HCT116 (cell line): ENCODE data around the gene AKAP12. TPM values are rescaled to one million over a fixed set of nuclear protein-coding genes. Genes with fewer than 3 reads are reported as not detected.

Source experiments
- ATAC-seq: fragments of 200-7000 bp; cut with Tn5 transposase; 2 replicates; pipeline ENCODE4 v1.9.1; 2020; ENCODE audit warnings: mild to moderate bottlenecking, moderate library complexity
- BruUV-seq: library from RNA; stranded (reverse); fragments of 400-500 nt; replicated peaks from 2 replicates; lab custom pipeline; 2021; lab: Mats Ljungman, UMichigan
- CTCF ChIA-PET: fragments of 300-600 bp; sonication (Branson Sonifier 250); formaldehyde crosslinking; loops from one replicate; lab custom pipeline; 2021; ENCODE audit warnings: antibody characterized with exemption; lab: Charles Lee
- POLR2A ChIA-PET: fragments of 300-600, 350-600 bp; sonication (Branson Sonifier 250); formaldehyde crosslinking; loops from one replicate; lab custom pipeline; 2021; ENCODE audit warnings: antibody characterized with exemption; lab: Charles Lee
- RAD21 ChIA-PET, 2 experiments: fragments of 300-600 bp; sonication (Branson Sonifier 250); formaldehyde crosslinking; loops; one replicate each; lab custom pipeline; 2023; ENCODE audit warnings: low total read pairs in 2 of 2; ENCODE audit not compliant: uncharacterized antibody in 2 of 2, unreplicated experiment in 2 of 2, low non-redundant PET in 1 of 2; lab: Charles Lee
- DNase-seq: peaks from one replicate; pipeline ENCODE4 v3.0.0-alpha.2; 2010; ENCODE audit warnings: low read depth, low spot score
- H2AFZ ChIP-seq: fragments of 200-600 bp; shearing (Covaris generic), sonication (generic); 2 replicates; pipeline ENCODE4 v1.6.1; 2017; ENCODE audit warnings: low read depth, mixed run types, mixed read lengths, antibody characterized with exemption, low read length; ENCODE audit not compliant: poor library complexity, severe bottlenecking
- H3K27ac ChIP-seq: 2 replicates; pipeline ENCODE4 v1.5.1; 2012; ENCODE audit warnings: low read depth, low read length
- H3K27me3 ChIP-seq: fragments of 200-600 bp; sonication (generic); 2 replicates; pipeline ENCODE4 v1.6.1; 2016; ENCODE audit warnings: mixed run types, low read length, mixed read lengths; ENCODE audit not compliant: insufficient read depth
- H3K36me3 ChIP-seq, 2 experiments: fragments of 200-500 bp in 1 of 2; fragments of 200-600 bp in 1 of 2; sonication (Bioruptor generic) in 1 of 2; sonication (generic) in 1 of 2; 2 replicates each; pipeline versions ENCODE4 v1.5.1 to v1.6.1; 2014 to 2016; ENCODE audit warnings: low read length in 2 of 2, inconsistent platforms in 1 of 2, mixed read lengths in 1 of 2, mixed run types in 1 of 2; ENCODE audit not compliant: insufficient read depth in 2 of 2, control insufficient read depth in 1 of 2
- H3K4me1 ChIP-seq, 2 experiments: fragments of 200-600 bp in 1 of 2; sonication (generic) in 1 of 2; 2 replicates each; pipeline versions ENCODE4 v1.5.1 to v1.6.1; 2012 to 2017; ENCODE audit warnings: low read length in 2 of 2, inconsistent platforms in 1 of 2, mild to moderate bottlenecking in 1 of 2, mixed read lengths in 1 of 2, mixed run types in 1 of 2, moderate library complexity in 1 of 2; ENCODE audit not compliant: insufficient read depth in 2 of 2, control insufficient read depth in 1 of 2
- H3K4me2 ChIP-seq: fragments of 200-600 bp; sonication (generic); 2 replicates; pipeline ENCODE4 v1.6.1; 2017; ENCODE audit warnings: mixed run types, low read length, mixed read lengths
- H3K4me3 ChIP-seq, 2 experiments: fragments of 200-600 bp in 1 of 2; sonication (generic) in 1 of 2; replicated peaks in 1 of 2; 2 replicates each; pipeline ENCODE4 v1.5.1; 2011 to 2016; ENCODE audit warnings: low read length in 2 of 2, control low read depth in 1 of 2, low read depth in 1 of 2, mild to moderate bottlenecking in 1 of 2, mixed read lengths in 1 of 2, mixed run types in 1 of 2
- H3K79me2 ChIP-seq: fragments of 200-600 bp; sonication (generic); 2 replicates; pipeline ENCODE4 v1.6.1; 2017; ENCODE audit warnings: mild to moderate bottlenecking, mixed run types, low read length, moderate library complexity, mixed read lengths; ENCODE audit not compliant: insufficient read depth
- H3K9ac ChIP-seq: fragments of 200-600 bp; sonication (generic); 2 replicates; pipeline ENCODE4 v1.6.1; 2016; ENCODE audit warnings: low read length, mixed read lengths
- H3K9me2 ChIP-seq: fragments of 200-600 bp; sonication (generic), shearing (Covaris generic); 2 replicates; pipeline ENCODE4 v1.6.1; 2017; ENCODE audit warnings: mixed run types, mild to moderate bottlenecking, moderate library complexity; ENCODE audit not compliant: insufficient read depth
- H3K9me3 ChIP-seq, 2 experiments: fragments of 200-500 bp in 1 of 2; fragments of 200-600 bp in 1 of 2; sonication (Bioruptor generic) in 1 of 2; sonication (generic) in 1 of 2; 2 replicates each; pipeline ENCODE4 v1.6.1; 2014 to 2017; ENCODE audit warnings: low read length in 2 of 2, mixed read lengths in 2 of 2, inconsistent platforms in 1 of 2, low read depth in 1 of 2, mild to moderate bottlenecking in 1 of 2, mixed run types in 1 of 2, moderate library complexity in 1 of 2; ENCODE audit not compliant: control insufficient read depth in 1 of 2, insufficient read depth in 1 of 2
- H4K20me1 ChIP-seq: fragments of 200-600 bp; sonication (generic), shearing (Covaris generic); 2 replicates; pipeline ENCODE4 v1.6.1; 2017; ENCODE audit warnings: mixed run types, mild to moderate bottlenecking, moderate library complexity; ENCODE audit not compliant: insufficient read depth
- CEBPB ChIP-seq: IDR thresholded peaks from 2 replicates; pipeline ENCODE4 v1.6.1; 2012; ENCODE audit warnings: low read depth
- CTCF ChIP-seq, 3 experiments: fragments of 200-600 bp in 1 of 3; sonication (generic) in 1 of 3; IDR thresholded peaks in 2 of 3; conservative IDR thresholded peaks in 1 of 3; 2 replicates each; pipeline ENCODE4 v1.5.1; 2012 to 2017; ENCODE audit warnings: low read depth in 2 of 3, low read length in 2 of 3, antibody characterized with exemption in 1 of 3, borderline replicate concordance in 1 of 3, control low read depth in 1 of 3, mild to moderate bottlenecking in 1 of 3, mixed read lengths in 1 of 3, mixed run types in 1 of 3, moderate library complexity in 1 of 3; ENCODE audit not compliant: insufficient read depth in 1 of 3
- EZH2 ChIP-seq: fragments of 200-600 bp; sonication (generic); IDR thresholded peaks from 2 replicates; pipeline ENCODE4 v1.6.1; 2017; ENCODE audit warnings: antibody characterized with exemption, mixed run types
- EZH2phosphoT487 ChIP-seq: fragments of 200-600 bp; IDR thresholded peaks from 2 replicates; pipeline ENCODE4 v1.6.1; 2018; ENCODE audit warnings: antibody characterized with exemption, borderline replicate concordance
- FOSL1 ChIP-seq: IDR thresholded peaks from 2 replicates; pipeline ENCODE4 v1.6.1; 2012; ENCODE audit warnings: low read depth
- JUND ChIP-seq: IDR thresholded peaks from 2 replicates; pipeline ENCODE4 v1.6.1; 2012
- MAX ChIP-seq: IDR thresholded peaks from 2 replicates; pipeline ENCODE4 v1.6.1; 2012
- POLR2A ChIP-seq: IDR thresholded peaks from 2 replicates; pipeline ENCODE4 v1.7.0; 2011; ENCODE audit warnings: borderline replicate concordance; ENCODE audit not compliant: insufficient read depth, insufficient read length; ENCODE audit errors: extremely low read depth
- POLR2AphosphoS5 ChIP-seq: IDR thresholded peaks from 2 replicates; pipeline ENCODE4 v1.6.1; 2011; ENCODE audit warnings: mild to moderate bottlenecking, low read depth, low read length, moderate library complexity
- RAD21 ChIP-seq: IDR thresholded peaks from 2 replicates; pipeline ENCODE4 v1.6.1; 2012; ENCODE audit warnings: low read depth, mild to moderate bottlenecking
- REST ChIP-seq: IDR thresholded peaks from 2 replicates; pipeline ENCODE4 v1.6.1; 2012; ENCODE audit warnings: low read depth
- SIN3A ChIP-seq: IDR thresholded peaks from 2 replicates; pipeline ENCODE4 v1.6.1; 2012; ENCODE audit warnings: low read depth
- SP1 ChIP-seq: IDR thresholded peaks from 2 replicates; pipeline ENCODE4 v1.6.1; 2012; ENCODE audit warnings: low read depth
- SRF ChIP-seq: IDR thresholded peaks from 2 replicates; pipeline ENCODE4 v1.6.1; 2012; ENCODE audit warnings: low read depth
- ZFX ChIP-seq: fragments of 450-650 bp; IDR thresholded peaks from 2 replicates; pipeline ENCODE4 v1.6.1; 2017
- ZNF274 ChIP-seq: fragments of 200-500 bp; sonication (Bioruptor generic); IDR thresholded peaks from 2 replicates; pipeline ENCODE4 v1.6.1; 2014; ENCODE audit warnings: mild to moderate bottlenecking, low read depth, low read length, inconsistent platforms
- intact Hi-C: fragments of 100-400 bp; cut with micrococcal nuclease; formaldehyde crosslinking; loops from 2 replicates; pipeline ENCODE4 v1.10.0; 2022
- total RNA-seq: library from RNA; stranded (reverse); gene quantifications from one replicate; pipeline ENCODE4 v1.2.1, GENCODE V29; 2021; ENCODE audit not compliant: unreplicated experiment

Gene AKAP12
- total RNA-seq, 1 experiment from 2014 or later: 1,220 TPM

GRCh38 chr6:151359486-151359885, 119.7 kb downstream of the AKAP12 start:
- DNase-seq (no peak), ATAC-seq (peak; percentile 33)
- ChIA-PET CTCF (no interaction called here), RAD21 (no interaction called here), POLR2A (no interaction called here)
- intact Hi-C loops: loop anchor here (5.0 kb wide), 1 partner anchor 908 kb away; no protein-coding TSS in a partner anchor
- Histone ChIP-seq H4K20me1 (peaks cover 6% of the 10 kb centered on the region; the same call in 1 of the 2 replicates), H3K36me3 (peaks cover 6 to 25% of the 10 kb centered on the region in 2 experiments; a peak in 3 of 4 replicates), H2AFZ (no peak overlapping the region), H3K27me3 (no peaks in the 10 kb centered on the region), H3K9ac (no peak overlapping the region), H3K4me3 (no peak overlapping the region), H3K79me2 (peaks cover 5% of the 10 kb centered on the region; the same call in 1 of the 2 replicates), H3K9me2 (no peaks in the 10 kb centered on the region), H3K4me1 (no peaks in the 10 kb centered on the region), H3K27ac (no peak overlapping the region), H3K9me3 (no peaks in the 10 kb centered on the region), H3K4me2 (no peak overlapping the region)
- BruUV-seq: no TSS peak
- TF ChIP-seq SP1: 0 out of 2 replicates have a peak, but pooled peaks have one; percentile 2
- no peak for TF ChIP-seq EZH2
- no peak for TF ChIP-seq SRF
- no peak for TF ChIP-seq EZH2phosphoT487
- no peak for TF ChIP-seq REST
- peak; percentile 33; the same call in 1 of the 2 replicates for TF ChIP-seq MAX
- no peak for TF ChIP-seq SIN3A
- TF ChIP-seq CEBPB: no peak
- TF ChIP-seq CTCF (IDR thresholded peaks at IDR 0.05 in 2 of 3, conservative IDR thresholded peaks at IDR 0.05 in 1 of 3; ENCODE audit: borderline replicate concordance in 1 of 3, insufficient read depth in 1 of 3, low read depth in 2 of 3, low read length in 2 of 3): no peak
- TF ChIP-seq RAD21: no peak
- no peak for TF ChIP-seq ZFX
- TF ChIP-seq ZNF274: no peak
- TF ChIP-seq FOSL1: no peak
- no peak for TF ChIP-seq POLR2A
- TF ChIP-seq JUND: no peak; the same call in 1 of the 2 replicates
- peak; percentile 47 for TF ChIP-seq POLR2AphosphoS5
